ENCODE results near the gene TBC1D2. TPM values are rescaled to one million over a fixed set of nuclear protein-coding genes. Genes with fewer than 3 reads are reported as not detected.
A peak's percentile ranks its signal among the peaks of the same experiment; 100 is the strongest.

Gene TBC1D2
- 2.2 and 2.3 TPM in 2 replicates for total RNA-seq (2013; cell fraction: nucleolus; rRNA removed)
- total RNA-seq (2014; rRNA removed) (1.1 and 1.2 TPM in 2 replicates), total RNA-seq (2014; rRNA removed; fragmentation: Illumina TruSeq; extraction: Trizol) (0.32 and 0.67 TPM in 2 replicates), total RNA-seq (2021) (1.2 and 1.4 TPM in 2 replicates), polyA plus RNA-seq (2011; rRNA removed) (0.46 and 1.1 TPM in 2 replicates), polyA plus RNA-seq (2014; fragmentation: Illumina TruSeq; extraction: Trizol) (0.37 and 0.41 TPM in 2 replicates), polyA plus RNA-seq (2014; fragmentation: Nextera tagmentation; extraction: Ambion mirVana) (under 1 TPM; 0.04 to 0.06 TPM), polyA plus RNA-seq (2014; rRNA removed) (1.2 and 1.4 TPM in 2 replicates), polyA plus RNA-seq (2016; fragmentation: Nextera tagmentation; extraction: Ambion mirVana) (1 to 10 TPM; 1.0 to 1.6 TPM), polyA minus RNA-seq (2011; rRNA and poly(A)+ RNA removed) (1.5 and 2.2 TPM in 2 replicates), Bru-seq, nascent RNA (percentile 39 among the genes with signal in this experiment), BruChase-seq, experiment 1, labeled RNA remaining after a 6-hour chase (percentile 35 among the genes with signal in this experiment), BruChase-seq, experiment 2, labeled RNA remaining after a 2-hour chase (percentile 36 among the genes with signal in this experiment)
- 0.39 TPM for polyA plus RNA-seq (2011; ENCODE audit: low read depth)
- polyA plus RNA-seq (2011; cell fraction: cytosol; rRNA removed): 1.5 and 1.9 TPM in 2 replicates
- 3.7 and 4.4 TPM in 2 replicates for polyA plus RNA-seq (2011; cell fraction: nucleus; rRNA removed)
- polyA plus RNA-seq (2012): 1.0 and 1.1 TPM in 2 replicates
- 1.7 TPM in 1 of 2 replicates, not detected in the other for polyA minus RNA-seq (2011; cell fraction: cytosol; rRNA and poly(A)+ RNA removed)
- polyA minus RNA-seq (2011; cell fraction: nucleus; rRNA and poly(A)+ RNA removed): 0.97 and 3.1 TPM in 2 replicates
- long read RNA-seq, experiment 1, partial matches to known transcripts: 2 of 3 reads
- long read RNA-seq, experiment 1, other reads (novel, unspliced or antisense): 1 of 3 reads
- long read RNA-seq, experiment 2, partial matches to known transcripts: 1 of 2 reads
- long read RNA-seq, experiment 2, other reads (novel, unspliced or antisense): 1 of 2 reads

- Histone ChIP-seq H4K20me1 (ENCODE audit: control insufficient read depth, insufficient read depth) (no peaks in the 10 kb centered on the region), H3K4me3 (peak within 1 kb of the TSS; percentile 75), H3K79me2 (ENCODE audit: control insufficient read depth, insufficient read depth, low read length) (no peaks in the 10 kb centered on the region), H3K27me3 (replicated peaks in 1 of 2; ENCODE audit: control insufficient read depth in 2 of 2, insufficient read depth in 2 of 2, low read length in 1 of 2) (no peaks in the 10 kb centered on the region), H3K9ac (ENCODE audit: control insufficient read depth, insufficient read depth, low read length) (peak within 1 kb of the TSS; percentile 92), H3K9me3 (replicated peaks; ENCODE audit: control insufficient read depth, insufficient read depth, low read length) (no peaks in the 10 kb centered on the region; the same call in 2 of the 3 replicates), H3K36me3 (ENCODE audit: control insufficient read depth in 2 of 2, insufficient read depth in 2 of 2, low read length in 1 of 2) (no peaks in the 10 kb centered on the region), H3K27ac (ENCODE audit: control insufficient read depth, insufficient read depth) (peak within 1 kb of the TSS; percentile 93), H3K4me2 (ENCODE audit: control insufficient read depth, insufficient read depth) (peak within 1 kb of the TSS; percentile 99), H2AFZ (ENCODE audit: control insufficient read depth, low read depth, low read length) (peak within 1 kb of the TSS; percentile 100), H3K4me1 (ENCODE audit: control insufficient read depth, insufficient read depth, low read length) (peaks cover 4% of the 10 kb centered on the region)
- peak; percentile 94 for FAIRE-seq
- ChIA-PET CTCF (interaction anchor here (0.7 to 6.5 kb wide), 18 partner anchors 15 to 353 kb away, joined by 3 to 49 read pairs (median 3); partner anchors contain the start of genes NANS, TRIM14 and TRMO), SMC1A (ENCODE audit: uncharacterized antibody, unreplicated experiment) (interaction anchor here (0.6 to 3.1 kb wide), 15 partner anchors 19 to 623 kb away, joined by 3 to 26 read pairs (median 4); partner anchors contain the start of genes NANS and TRIM14), POLR2A (interaction anchor here (0.6 to 2.2 kb wide), 14 partner anchors 45 to 334 kb away, joined by 3 to 10 read pairs (median 4); partner anchors contain the start of genes NANS and TRMO), RAD21 (ENCODE audit: unreplicated experiment) (interaction anchor here (0.6 to 2.8 kb wide), 16 partner anchors 8 to 334 kb away, joined by 3 to 21 read pairs (median 4); partner anchors contain the start of genes NANS, TRIM14 and TRMO)
- no TSS peak for BruUV-seq (replicated peaks)
- in situ Hi-C loops (cut with MboI): no loop called here
- peak; percentile 85 for DNase-seq (ENCODE audit: low read depth, low spot score)
- intact Hi-C loops (cut with micrococcal nuclease; ENCODE audit: unreplicated experiment): no loop called here
- WGBS (ENCODE audit: insufficient coverage, insufficient replicate concordance, low lambda C conversion rate, missing lambda C conversion rate): under 1% methylated on average over 63 of the region's 64 CpGs
- ATAC-seq: peak; percentile 94
- TF ChIP-seq FOXK2 (IDR thresholded peaks at IDR 0.05) (no peak), EZH2 (IDR thresholded peaks at IDR 0.05; ENCODE audit: borderline replicate concordance, control insufficient read depth, low read depth, low read length) (no peak), SREBF2 (IDR thresholded peaks at IDR 0.05; ENCODE audit: low read length) (no peak), RB1 (IDR thresholded peaks at IDR 0.05; ENCODE audit: borderline replicate concordance) (peak; percentile 55; the same call in 1 of the 2 replicates), E2F8 (IDR thresholded peaks at IDR 0.05; ENCODE audit: low read depth, partially characterized antibody) (peak; percentile 75), PBX3 (IDR thresholded peaks at IDR 0.05; ENCODE audit: insufficient replicate concordance, low read depth, low read length) (peak; percentile 34), SIN3A (IDR thresholded peaks at IDR 0.05; ENCODE audit: low read depth, low read length) (no peak), EED (IDR thresholded peaks at IDR 0.05; ENCODE audit: low read depth) (no peak; the same call in 1 of the 2 replicates), GATAD2B (conservative IDR thresholded peaks at IDR 0.05; ENCODE audit: low read depth) (peak; percentile 77), YBX1 (IDR thresholded peaks at IDR 0.05) (no peak), IRF5 (IDR thresholded peaks at IDR 0.05; ENCODE audit: borderline replicate concordance) (no peak), ZNF207 (IDR thresholded peaks at IDR 0.05; ENCODE audit: borderline replicate concordance) (no peak), NFYA (IDR thresholded peaks at IDR 0.05; ENCODE audit: borderline replicate concordance, low read depth, low read length) (no peak)
Measured at GRCh38 chr9:98255578-98256296, at the start of gene TBC1D2. TSS of gene TBC1D2 (minus strand) at chr9:98255649. CDS start at chr9:98255541, 108 bp downstream.
